Ectodermal cell (in vitro differentiated cells): ENCODE data around the gene SLC25A33.
"Not testable (repeated sequence)": the region's sequence is repeated elsewhere in the genome, so short reads cannot be mapped to it uniquely, and the experiment has no call there.

ENCODE experiments used
- H3K27ac ChIP-seq: 2 replicates; pipeline ENCODE4 v1.7.0; 2013; ENCODE audit warnings: mild to moderate bottlenecking, low read depth, low read length; ENCODE audit not compliant: insufficient read depth, poor library complexity, severe bottlenecking
- H3K27me3 ChIP-seq: 2 replicates; pipeline ENCODE4 v1.7.0; 2013; ENCODE audit warnings: mild to moderate bottlenecking, low read length; ENCODE audit not compliant: insufficient read depth, control insufficient read depth, poor library complexity, severe bottlenecking
- H3K36me3 ChIP-seq: one replicate; pipeline ENCODE4 v1.7.0; 2013; ENCODE audit warnings: low read length; ENCODE audit not compliant: control insufficient read depth, insufficient read depth
- H3K4me1 ChIP-seq: one replicate; pipeline ENCODE4 v1.7.0; 2013; ENCODE audit warnings: low read length; ENCODE audit not compliant: control insufficient read depth, insufficient read depth
- H3K4me3 ChIP-seq: 2 replicates; pipeline ENCODE4 v1.7.0; 2013; ENCODE audit warnings: low read depth, low read length, control low read depth; ENCODE audit not compliant: insufficient read depth
- H3K9me3 ChIP-seq: 2 replicates; pipeline ENCODE4 v1.7.0; 2013; ENCODE audit warnings: mild to moderate bottlenecking, low read length, moderate library complexity; ENCODE audit not compliant: control insufficient read depth
- WGBS, 2 experiments: methylation state at CpG; one replicate each; pipeline ENCODE4 v1.1.7; 2013; ENCODE audit warnings: missing lambda C conversion rate in 2 of 2; 5-methylcytosine and 5-hydroxymethylcytosine counted together

Gene SLC25A33

DNA sequence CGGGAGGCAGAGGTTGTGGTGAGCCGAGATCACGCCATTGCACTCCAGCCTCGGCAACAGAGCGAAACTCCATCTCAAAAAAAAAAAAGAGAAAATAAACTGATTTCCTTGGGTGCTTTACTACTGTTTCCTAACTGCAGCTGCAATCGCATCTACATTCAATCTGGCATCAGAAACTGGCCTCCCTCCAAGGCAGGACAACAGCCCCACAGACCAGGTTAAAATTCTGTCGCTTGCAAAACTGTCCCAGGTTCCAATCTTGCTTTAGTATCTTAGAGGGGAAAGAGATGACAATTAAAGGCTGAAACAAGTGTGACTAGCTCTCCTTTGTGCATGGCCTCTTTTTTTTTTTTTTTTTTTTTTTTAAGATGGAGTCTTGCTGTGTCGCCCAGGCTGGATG, 32.4 kb upstream of the SLC25A33 start:
- H3K27me3 ChIP-seq, result no peaks in the 10 kb centered on the region
- WGBS, 2 experiments, result 92 to 94% methylated on average over 7 to 8 of the region's 8 CpGs

DNA sequence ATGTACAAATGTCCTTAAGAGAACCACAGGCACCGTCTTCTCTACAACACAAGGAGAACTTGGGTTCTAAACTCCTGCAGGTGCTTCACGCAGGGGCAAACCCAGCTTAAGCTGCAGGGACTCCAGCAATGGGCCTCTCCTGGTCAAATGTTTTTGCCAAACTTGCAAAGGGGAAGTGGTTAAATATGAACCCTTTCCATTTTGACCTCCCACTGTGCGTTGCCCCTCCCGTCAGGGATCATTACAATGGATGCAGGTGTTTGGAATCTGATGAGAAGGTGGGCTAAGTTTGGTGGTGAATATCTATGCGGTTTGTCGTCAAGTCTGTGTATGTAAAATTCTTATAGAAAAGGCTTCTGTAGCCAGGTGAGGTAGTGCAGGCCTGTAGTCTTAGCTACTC, 29.1 kb upstream of the SLC25A33 start:
- H3K36me3 ChIP-seq, result no peaks in the 10 kb centered on the region
- 86 to 89% methylated on average over 6 of the region's 6 CpGs for WGBS, 2 experiments
- H3K4me3 ChIP-seq, result no peak overlapping the region
- no peak overlapping the region for H3K27ac ChIP-seq
- no peaks in the 10 kb centered on the region for H3K27me3 ChIP-seq
- no peaks in the 10 kb centered on the region for H3K4me1 ChIP-seq
- H3K9me3 ChIP-seq, result no peaks in the 10 kb centered on the region

More for the DNA sequence above, 32.4 kb upstream of the SLC25A33 start:
- Histone ChIP-seq H3K27ac (no peak overlapping the region), H3K4me1 (no peaks in the 10 kb centered on the region), H3K36me3 (no peaks in the 10 kb centered on the region), H3K4me3 (no peak overlapping the region), H3K9me3 (no peaks in the 10 kb centered on the region)

DNA sequence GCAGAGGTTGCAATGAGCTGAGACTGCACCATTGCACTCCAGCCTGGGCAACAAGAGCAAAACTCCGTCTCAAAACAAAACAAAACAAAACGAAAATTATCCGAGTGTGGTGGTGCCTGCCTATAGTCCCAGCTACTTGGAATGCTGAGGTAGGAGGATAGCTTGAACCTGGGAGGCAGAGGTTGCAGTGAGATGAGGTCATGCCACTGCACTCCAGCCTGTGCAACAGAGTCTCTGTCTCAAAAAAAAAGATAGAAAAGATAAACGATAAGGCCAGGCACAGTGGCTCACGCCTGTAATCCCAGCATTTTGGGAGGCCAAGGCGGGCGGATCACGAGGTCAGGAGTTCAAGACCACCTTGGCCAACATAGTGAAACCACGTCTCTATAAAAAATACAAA, 23.7 kb upstream of the SLC25A33 start:
- not testable (repeated sequence) for H3K27me3 ChIP-seq, H3K9me3 ChIP-seq, H3K27ac ChIP-seq, H3K4me3 ChIP-seq, H3K4me1 ChIP-seq, H3K36me3 ChIP-seq
- 92 to 96% methylated on average over 9 of the region's 9 CpGs for WGBS, 2 experiments

DNA sequence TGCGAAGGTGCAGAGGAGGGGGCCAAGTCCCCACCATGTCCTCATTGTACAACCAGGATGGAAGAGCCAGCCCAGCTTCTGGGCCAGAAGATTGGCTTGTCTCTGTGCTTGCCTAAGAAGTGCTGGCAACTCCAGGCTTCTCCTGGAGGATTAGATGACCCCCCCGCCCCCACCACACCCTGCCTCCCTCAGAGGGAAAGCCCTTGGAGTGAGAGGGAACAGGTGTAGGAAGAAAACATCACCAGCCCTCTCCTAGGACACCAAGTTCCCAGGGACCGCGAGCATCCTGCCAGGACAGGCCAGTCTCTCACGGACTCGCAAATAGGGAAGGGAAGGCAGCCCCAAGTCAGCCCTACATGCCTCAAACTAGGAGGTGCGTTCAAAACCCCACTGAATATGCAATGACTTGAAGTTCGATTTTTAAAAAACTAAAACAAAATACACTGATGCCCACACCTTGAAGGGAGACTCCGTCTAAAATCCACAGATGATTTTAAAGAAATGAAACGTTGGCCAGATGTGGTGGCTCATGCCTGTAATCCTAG, 20.7 kb upstream of the SLC25A33 start:
- WGBS, 2 experiments, result 89 to 92% methylated on average over 9 to 10 of the region's 10 CpGs
- Histone ChIP-seq H3K36me3 (no peaks in the 10 kb centered on the region), H3K4me1 (no peaks in the 10 kb centered on the region), H3K27me3 (no peaks in the 10 kb centered on the region), H3K27ac (no peak overlapping the region), H3K9me3 (no peaks in the 10 kb centered on the region), H3K4me3 (no peak overlapping the region)

DNA sequence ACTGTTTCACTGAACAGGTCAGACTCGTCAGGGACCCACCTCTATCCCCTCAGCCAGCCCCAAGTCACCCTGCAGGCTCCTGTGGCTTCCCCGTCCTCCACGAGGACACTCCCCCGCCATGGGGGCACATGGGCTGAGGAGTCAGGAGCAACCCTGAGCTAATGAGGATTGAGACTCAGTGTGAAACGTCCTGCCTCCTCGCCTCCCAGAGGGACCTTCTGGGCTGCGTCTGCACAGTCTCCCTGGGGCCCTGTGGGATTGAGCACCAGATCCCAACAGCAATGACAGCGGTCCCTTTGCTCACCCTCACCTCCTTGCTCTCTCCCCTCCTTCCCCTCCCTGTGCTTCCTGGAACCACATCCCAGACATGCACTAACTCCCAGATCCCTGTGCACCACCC, 18.9 kb upstream of the SLC25A33 start:
- 74 to 77% methylated on average over 8 of the region's 8 CpGs for WGBS, 2 experiments
- Histone ChIP-seq H3K4me1 (no peaks in the 10 kb centered on the region), H3K9me3 (no peaks in the 10 kb centered on the region), H3K36me3 (no peaks in the 10 kb centered on the region), H3K27ac (no peak overlapping the region), H3K27me3 (no peaks in the 10 kb centered on the region), H3K4me3 (no peak overlapping the region)

DNA sequence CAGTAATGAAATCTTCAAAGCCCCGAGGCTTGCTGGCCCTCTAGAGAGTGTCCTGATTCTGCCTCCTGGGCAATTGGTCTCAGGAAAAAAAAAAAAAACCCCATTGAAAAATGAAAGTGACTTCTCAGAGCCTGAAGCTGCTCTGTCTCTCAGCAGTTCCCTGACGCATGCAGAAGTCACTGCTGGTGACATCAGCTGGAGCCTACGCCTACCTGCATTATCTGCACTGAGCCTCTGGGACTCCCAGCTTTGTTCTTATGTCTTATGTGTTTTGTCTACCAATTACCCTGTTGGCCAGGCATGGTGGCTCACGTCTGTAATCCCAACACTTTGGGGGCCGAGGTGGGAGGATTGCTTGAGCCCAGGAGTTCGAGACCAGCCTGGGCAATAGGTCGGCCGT, 10.1 kb upstream of the SLC25A33 start:
- Histone ChIP-seq H3K27me3 (no peaks in the 10 kb centered on the region), H3K27ac (no peak overlapping the region), H3K36me3 (no peaks in the 10 kb centered on the region), H3K9me3 (no peaks in the 10 kb centered on the region), H3K4me1 (peaks cover 13% of the 10 kb centered on the region), H3K4me3 (no peak overlapping the region)
- 81% methylated on average over 8 of the region's 8 CpGs for WGBS, 2 experiments

DNA sequence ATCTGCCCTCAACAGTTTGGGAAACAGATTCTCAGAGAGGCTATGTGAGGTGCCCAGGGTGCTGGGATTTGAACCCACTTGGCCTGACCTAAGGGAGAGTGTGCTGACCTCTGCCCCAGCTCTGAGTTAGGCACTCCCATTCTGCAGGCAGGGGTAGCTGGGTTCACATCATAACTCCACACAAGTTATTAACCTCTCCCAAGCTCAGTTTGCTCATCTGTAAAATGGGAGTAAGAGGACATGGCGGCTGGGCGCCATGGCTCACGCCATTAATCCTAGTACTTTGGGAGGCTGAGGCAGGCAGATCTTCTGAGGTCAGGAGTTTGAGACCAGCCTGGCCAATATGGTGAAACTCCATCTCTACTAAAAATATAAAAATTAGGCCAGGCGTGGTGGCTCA, 8.9 kb upstream of the SLC25A33 start:
- Histone ChIP-seq H3K9me3 (no peaks in the 10 kb centered on the region), H3K27me3 (no peaks in the 10 kb centered on the region), H3K27ac (no peak overlapping the region), H3K4me3 (no peak overlapping the region), H3K36me3 (no peaks in the 10 kb centered on the region), H3K4me1 (peaks cover 13% of the 10 kb centered on the region)
- 92 to 96% methylated on average over 4 of the region's 4 CpGs for WGBS, 2 experiments

DNA sequence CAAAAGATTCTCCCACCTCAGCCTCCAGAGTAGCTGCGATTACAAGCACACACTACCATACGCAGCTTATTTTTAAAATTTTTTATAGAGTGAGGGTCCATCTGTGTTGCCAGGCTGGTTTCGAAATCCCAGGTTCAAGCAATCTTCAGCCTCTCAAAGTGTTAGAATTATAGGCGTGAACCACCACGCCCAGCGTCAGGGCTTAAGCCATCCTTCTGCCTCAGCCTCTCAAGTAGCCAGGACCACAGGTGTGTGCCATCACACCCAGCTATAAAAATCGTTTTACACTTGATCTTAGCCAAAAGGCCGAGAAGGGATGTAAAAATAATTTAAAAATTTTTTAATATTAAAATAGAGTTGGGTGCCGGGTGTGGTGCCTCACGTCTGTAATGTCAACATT, 4.3 kb upstream of the SLC25A33 start:
- Histone ChIP-seq H3K4me1 (peaks cover 7% of the 10 kb centered on the region), H3K36me3 (no peaks in the 10 kb centered on the region), H3K27me3 (no peaks in the 10 kb centered on the region), H3K4me3 (no peak overlapping the region), H3K9me3 (no peaks in the 10 kb centered on the region), H3K27ac (no peak overlapping the region)
- WGBS, 2 experiments, result 88 to 94% methylated on average over 8 to 10 of the region's 10 CpGs

DNA sequence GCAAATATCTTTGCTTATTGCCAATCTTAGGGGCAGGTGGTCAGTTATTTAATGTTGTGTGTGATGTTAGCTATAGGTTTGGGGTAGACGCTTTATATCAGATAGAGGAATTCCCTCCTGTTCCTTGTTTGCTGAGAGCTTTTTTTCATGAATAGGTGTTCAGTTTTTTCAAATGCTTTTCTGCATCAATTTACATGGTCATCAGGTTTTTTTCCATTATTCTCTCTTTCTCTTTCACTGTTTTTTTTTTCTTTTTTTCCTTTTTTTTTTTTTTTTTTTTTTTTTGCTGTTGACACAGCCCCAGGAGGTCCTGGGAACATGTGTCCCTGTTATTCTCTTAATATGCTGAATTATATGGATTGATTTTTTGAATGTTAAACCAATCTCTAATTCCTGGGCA, 3.0 kb upstream of the SLC25A33 start:
- Histone ChIP-seq H3K9me3 (no peaks in the 10 kb centered on the region), H3K4me3 (no peak overlapping the region), H3K4me1 (peaks cover 12% of the 10 kb centered on the region), H3K27ac (no peak overlapping the region), H3K27me3 (no peaks in the 10 kb centered on the region), H3K36me3 (no peaks in the 10 kb centered on the region)
- WGBS, 2 experiments, result 100% methylated on average over 1 of the region's 1 CpG

DNA sequence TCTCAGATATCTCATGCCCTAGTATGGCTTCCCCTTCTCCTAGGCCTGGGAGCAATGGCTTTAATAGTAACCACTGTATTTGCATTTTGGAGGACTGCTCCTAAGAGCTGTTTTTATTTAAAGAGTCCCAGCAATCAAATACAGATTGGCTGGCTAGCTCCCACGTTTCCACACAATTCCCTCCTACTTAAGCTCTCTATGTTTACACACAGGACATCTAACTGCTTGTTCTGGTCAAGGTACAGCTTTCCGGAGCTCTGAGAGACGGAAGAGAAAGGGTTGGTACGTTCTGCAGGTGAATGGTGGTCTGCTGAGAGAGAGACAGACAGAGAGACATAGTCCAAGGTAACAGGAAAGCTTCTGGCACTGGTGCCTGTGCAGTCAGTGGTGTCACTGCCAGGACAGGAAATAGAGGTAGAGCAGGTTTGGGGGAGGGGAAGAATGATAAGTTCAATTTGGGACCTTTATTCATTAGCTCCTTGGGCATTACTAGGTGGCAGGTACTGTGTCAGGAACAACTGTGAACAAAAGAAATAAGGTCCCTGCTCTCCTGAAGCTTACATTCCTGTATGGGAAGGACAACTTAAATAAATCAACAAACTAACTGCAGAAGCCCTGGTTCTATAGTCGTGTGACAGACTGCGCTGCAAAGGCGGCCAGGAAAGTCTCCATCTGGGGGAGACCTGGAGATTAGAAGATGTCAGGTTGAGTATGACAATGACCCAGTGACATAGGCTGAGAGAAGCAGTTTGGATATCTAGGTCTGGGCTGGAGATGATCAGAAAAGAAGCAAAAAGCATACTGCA, 1.2 kb upstream of the SLC25A33 start:
- Histone ChIP-seq H3K27ac (no peak overlapping the region), H3K9me3 (no peaks in the 10 kb centered on the region), H3K27me3 (no peaks in the 10 kb centered on the region), H3K4me3 (no peak overlapping the region), H3K4me1 (peaks cover 6% of the 10 kb centered on the region), H3K36me3 (no peaks in the 10 kb centered on the region)
- 89 to 92% methylated on average over 7 of the region's 7 CpGs for WGBS, 2 experiments
